Measurements from ENCODE around the gene SMCHD1. TPM values are rescaled to one million over a fixed set of nuclear protein-coding genes. Genes with fewer than 3 reads are reported as not detected.

SMCHD1 gene
- polyA plus RNA-seq, 1 donor from 2014 or later = 54.0 TPM

DNA sequence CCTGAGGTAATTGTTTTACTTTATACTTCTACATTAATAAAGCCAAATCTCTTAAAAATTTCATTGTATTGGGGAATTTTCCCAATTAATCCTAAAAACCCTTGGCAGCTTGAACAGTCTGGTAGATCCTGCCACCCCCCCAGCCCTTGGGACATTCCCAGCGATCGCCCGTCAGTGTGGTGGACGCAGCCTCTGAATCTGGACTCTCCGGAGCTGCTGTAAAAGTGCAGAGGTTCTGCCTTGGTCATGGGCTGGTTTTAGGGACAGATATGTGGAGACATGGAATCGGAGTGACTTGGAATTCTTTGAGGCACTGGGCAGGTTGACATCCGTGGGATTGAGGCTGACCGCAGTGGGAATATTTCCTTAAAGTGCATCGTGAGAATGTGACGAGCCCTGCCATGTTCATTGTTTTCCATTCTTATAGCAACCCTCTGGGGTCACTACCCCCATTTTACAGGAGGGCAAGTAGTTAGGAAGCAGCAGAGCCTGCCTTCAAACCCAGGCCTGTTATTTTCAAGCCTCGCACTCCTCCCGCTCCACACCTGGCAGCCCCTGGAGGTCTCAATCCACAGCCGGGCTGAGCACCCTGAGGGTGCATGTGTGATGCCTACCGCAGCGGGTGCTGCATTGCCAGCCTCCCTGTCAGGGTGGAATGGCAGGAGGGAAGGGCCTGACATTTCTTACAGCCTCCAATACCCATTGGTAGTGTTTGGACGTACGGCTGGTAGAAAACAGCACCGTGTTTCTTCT, 197.8 kb downstream of the SMCHD1 start:
- peaks cover 5 to 10% (median 6%) of the 10 kb centered on the region in 3 donors for H3K4me1 Mint-ChIP-seq
- no peaks in the 10 kb centered on the region for H3K9me3 Mint-ChIP-seq
- peaks cover 12% of the 10 kb centered on the region for H3K36me3 Mint-ChIP-seq
- H3K27ac Mint-ChIP-seq = no peak overlapping the region
- H3K27me3 Mint-ChIP-seq = peaks cover 18% of the 10 kb centered on the region
- no peak overlapping the region for H3K4me3 Mint-ChIP-seq

GRCh38 chr18:2853926-2854664, 198.6 kb downstream of the SMCHD1 start:
- Mint-ChIP-seq H3K36me3 (peaks cover 12% of the 10 kb centered on the region), H3K4me1 (peaks cover 0 to 5% (median 0%) of the 10 kb centered on the region in 3 donors), H3K27ac (no peak overlapping the region), H3K4me3 (no peak overlapping the region), H3K9me3 (no peaks in the 10 kb centered on the region), H3K27me3 (peaks cover 11% of the 10 kb centered on the region)

Other genes with a start within 250 kb of the SMCHD1 start
- gene METTL4, start 84.2 kb upstream of the SMCHD1 start, polyA plus RNA-seq = 11.6 TPM
- gene NDC80, start 84.2 kb upstream of the SMCHD1 start, polyA plus RNA-seq = 2.5 TPM
- 2.9 TPM for gene EMILIN2, start 191.3 kb downstream of the SMCHD1 start, polyA plus RNA-seq

Data from IgD-negative memory B cell (primary cell).